ENCODE results near the gene OR4D9. TPM values are rescaled to one million over a fixed set of nuclear protein-coding genes. Genes with fewer than 3 reads are reported as not detected.
"Not testable (repeated sequence)": the region's sequence is repeated elsewhere in the genome, so short reads cannot be mapped to it uniquely, and the experiment has no call there.

Gene OR4D9
- total RNA-seq, 2 experiments from 2014 or later: not detected

GRCh38 chr11:59480359-59480758, 31.0 kb upstream of the OR4D9 start:
- TF ChIP-seq CTCF (IDR thresholded peaks at IDR 0.05): no peak
- Mint-ChIP-seq H3K27me3 (no peaks in the 10 kb centered on the region), H3K4me3 (no peak overlapping the region), H3K4me1 (ENCODE audit: low read depth) (no peaks in the 10 kb centered on the region), H3K36me3 (ENCODE audit: low read depth) (no peaks in the 10 kb centered on the region), H3K9me3 (no peaks in the 10 kb centered on the region), H3K27ac (no peak overlapping the region)
- ChIA-PET CTCF (no interaction called here), POLR2A (no interaction called here)
- DNase-seq (no peak), ATAC-seq (no peak)
- intact Hi-C loops (cut with micrococcal nuclease): no loop called here

GRCh38 chr11:59501931-59502330, 9.4 kb upstream of the OR4D9 start:
- Mint-ChIP-seq H3K36me3 (ENCODE audit: low read depth) (no peaks in the 10 kb centered on the region), H3K4me1 (ENCODE audit: low read depth) (no peaks in the 10 kb centered on the region), H3K27me3 (peaks cover 4% of the 10 kb centered on the region), H3K27ac (no peak overlapping the region), H3K4me3 (no peak overlapping the region), H3K9me3 (no peaks in the 10 kb centered on the region)
- CTCF ChIA-PET: no interaction called here
- POLR2A ChIA-PET: no interaction called here
- intact Hi-C loops (cut with micrococcal nuclease): no loop called here
- TF ChIP-seq CTCF (IDR thresholded peaks at IDR 0.05): no peak
- ATAC-seq: no peak
- no peak for DNase-seq

- ChIA-PET POLR2A (no interaction called here), CTCF (no interaction called here)
- no peak for TF ChIP-seq CTCF (IDR thresholded peaks at IDR 0.05)
- ATAC-seq (no peak), DNase-seq (no peak)
- Mint-ChIP-seq H3K4me3 (no peak within 1 kb of the TSS), H3K9me3 (no peaks in the 10 kb centered on the region), H3K36me3 (ENCODE audit: low read depth) (no peaks in the 10 kb centered on the region), H3K27me3 (peaks cover 4% of the 10 kb centered on the region), H3K4me1 (ENCODE audit: low read depth) (no peaks in the 10 kb centered on the region), H3K27ac (no peak within 1 kb of the TSS)
- intact Hi-C loops (cut with micrococcal nuclease): no loop called here
Observed at GRCh38 chr11:59503276-59503675, 8.1 kb upstream of the OR4D9 start, which contains the start of gene OR4D11. OR4D11 (plus strand) TSS chr11:59503576; CDS start chr11:59503576, 0 bp downstream.

- H3K9me3 Mint-ChIP-seq: no peaks in the 10 kb centered on the region
- TF ChIP-seq CTCF (IDR thresholded peaks at IDR 0.05): no peak
- no peaks in the 10 kb centered on the region for H3K36me3 Mint-ChIP-seq (ENCODE audit: low read depth)
- DNase-seq (no peak), ATAC-seq (no peak)
- no peak overlapping the region for H3K4me3 Mint-ChIP-seq
- no peak overlapping the region for H3K27ac Mint-ChIP-seq
- peaks cover 17% of the 10 kb centered on the region for H3K4me1 Mint-ChIP-seq (ENCODE audit: low read depth)
- ChIA-PET CTCF (interaction anchor here (2.1 kb wide), 1 partner anchor 26 kb away, joined by 8 read pairs; no protein-coding TSS in a partner anchor), POLR2A (no interaction called here)
- peaks cover 5% of the 10 kb centered on the region for H3K27me3 Mint-ChIP-seq
- intact Hi-C loops (cut with micrococcal nuclease): no loop called here
Observed at GRCh38 chr11:59511675-59512074, 336 bp downstream of the OR4D9 start.

- ATAC-seq; H3K36me3 Mint-ChIP-seq (ENCODE audit: low read depth); H3K4me1 Mint-ChIP-seq (ENCODE audit: low read depth); H3K27me3 Mint-ChIP-seq; H3K27ac Mint-ChIP-seq; H3K9me3 Mint-ChIP-seq; H3K4me3 Mint-ChIP-seq; POLR2A ChIA-PET; DNase-seq; intact Hi-C loops (cut with micrococcal nuclease); CTCF ChIA-PET: not testable (repeated sequence)
Observed at GRCh38 chr11:59520139-59520538, 8.8 kb downstream of the OR4D9 start.

GRCh38 chr11:59520741-59521140, 9.4 kb downstream of the OR4D9 start:
- no peak overlapping the region for H3K27ac Mint-ChIP-seq
- ChIA-PET POLR2A (no interaction called here), CTCF (no interaction called here)
- H3K27me3 Mint-ChIP-seq: no peaks in the 10 kb centered on the region
- H3K36me3 Mint-ChIP-seq (ENCODE audit: low read depth): no peaks in the 10 kb centered on the region
- ATAC-seq (no peak), DNase-seq (no peak)
- no peaks in the 10 kb centered on the region for H3K9me3 Mint-ChIP-seq
- no peak for TF ChIP-seq CTCF (IDR thresholded peaks at IDR 0.05)
- intact Hi-C loops (cut with micrococcal nuclease): no loop called here
- H3K4me1 Mint-ChIP-seq (ENCODE audit: low read depth): no peaks in the 10 kb centered on the region
- no peak overlapping the region for H3K4me3 Mint-ChIP-seq
